Common myeloid progenitor, CD34-positive (primary cell): ENCODE data around the gene SLIT1.

ENCODE experiments used
- CTCF ChIA-PET: fragments of 350-600 bp; sonication (Branson Sonifier 250); formaldehyde crosslinking; loops from one replicate; lab custom pipeline; 2021; ENCODE audit warnings: antibody characterized with exemption; lab: Charles Lee
- POLR2A ChIA-PET: fragments of 350-600 bp; sonication (Branson Sonifier 250); formaldehyde crosslinking; loops from one replicate; lab custom pipeline; 2021; ENCODE audit warnings: antibody characterized with exemption; lab: Charles Lee
- DNase-seq, 3 donors: peaks; one replicate each; pipeline versions ENCODE4 v3.0.0 to v3.0.0-alpha.2; 2013
- H3K27ac ChIP-seq, 2 experiments: 1 replicate in 1 of 2; 2 replicates in 1 of 2; pipeline ENCODE4 v1.7.0; 2013; ENCODE audit warnings: inconsistent platforms in 2 of 2, low read length in 2 of 2, mild to moderate bottlenecking in 2 of 2, low read depth in 1 of 2, moderate library complexity in 1 of 2; ENCODE audit not compliant: severe bottlenecking in 2 of 2, insufficient read depth in 1 of 2, poor library complexity in 1 of 2
- H3K27me3 ChIP-seq, 5 experiments: replicated peaks in 2 of 5; 1 replicate in 3 of 5; 2 replicates in 2 of 5; pipeline versions ENCODE4 v1.6.1 to v1.7.0; 2013; ENCODE audit warnings: low read length in 4 of 5, mild to moderate bottlenecking in 2 of 5, moderate library complexity in 2 of 5, inconsistent platforms in 1 of 5; ENCODE audit not compliant: insufficient read depth in 5 of 5, control insufficient read depth in 4 of 5
- H3K36me3 ChIP-seq, 4 experiments: 1 replicate in 2 of 4; 2 replicates in 2 of 4; pipeline versions ENCODE4 v1.6.1 to v1.7.0; 2013; ENCODE audit warnings: low read length in 3 of 4, control low read depth in 1 of 4, mild to moderate bottlenecking in 1 of 4; ENCODE audit not compliant: control insufficient read depth in 4 of 4, insufficient read depth in 4 of 4
- H3K4me1 ChIP-seq, 4 experiments: 1 replicate in 3 of 4; 2 replicates in 1 of 4; pipeline versions ENCODE4 v1.6.1 to v1.7.1; 2013; ENCODE audit warnings: low read length in 3 of 4, mild to moderate bottlenecking in 3 of 4, control low read depth in 1 of 4, inconsistent platforms in 1 of 4, moderate library complexity in 1 of 4; ENCODE audit not compliant: control insufficient read depth in 4 of 4, insufficient read depth in 4 of 4; ENCODE audit errors: control extremely low read depth in 1 of 4
- H3K4me3 ChIP-seq, 7 experiments: 1 replicate in 4 of 7; 2 replicates in 3 of 7; pipeline versions ENCODE4 v1.5.1 to v1.7.0; 2013; ENCODE audit warnings: mild to moderate bottlenecking in 7 of 7, low read length in 6 of 7, moderate library complexity in 6 of 7, inconsistent platforms in 2 of 7, low read depth in 2 of 7, control low read depth in 1 of 7; ENCODE audit not compliant: insufficient read depth in 4 of 7, control insufficient read depth in 1 of 7; ENCODE audit errors: extremely low read depth in 1 of 7
- H3K9me3 ChIP-seq, 5 experiments: 1 replicate in 4 of 5; 2 replicates in 1 of 5; pipeline versions ENCODE4 v1.6.1 to v1.7.1; 2013; ENCODE audit warnings: low read length in 4 of 5, mild to moderate bottlenecking in 2 of 5, inconsistent platforms in 1 of 5, low read depth in 1 of 5, moderate library complexity in 1 of 5; ENCODE audit not compliant: control insufficient read depth in 4 of 5, insufficient read depth in 2 of 5; ENCODE audit errors: control extremely low read depth in 1 of 5
- WGBS: methylation state at CpG from one replicate; pipeline ENCODE4 v1.1.5; 2013; ENCODE audit not compliant: insufficient coverage; 5-methylcytosine and 5-hydroxymethylcytosine counted together

SLIT1 gene

DNA sequence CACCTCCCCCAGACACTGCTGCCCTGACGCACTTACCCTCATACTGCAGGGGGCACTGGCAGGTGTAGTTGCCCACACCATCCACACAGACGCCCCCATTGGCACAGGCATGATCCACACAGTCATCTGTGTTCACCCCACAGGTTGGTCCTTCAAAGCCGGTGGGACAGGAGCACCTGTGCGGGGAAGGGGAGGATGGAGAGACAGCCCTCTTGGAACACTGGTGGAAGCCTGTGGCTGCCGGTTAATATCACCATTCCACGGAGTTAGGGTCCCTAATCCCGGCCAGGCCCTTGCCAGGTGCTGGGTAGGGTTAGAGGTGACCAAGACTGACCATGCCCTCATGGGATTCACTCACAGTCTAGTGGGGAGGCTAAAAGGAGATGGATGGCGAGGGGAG is 171.8 kb downstream of the SLIT1 start:
- peaks cover 0 to 14% (median 11%) of the 10 kb centered on the region in 4 experiments for H3K4me1 ChIP-seq
- H3K36me3 ChIP-seq = no peaks in the 10 kb centered on the region
- POLR2A ChIA-PET = no interaction called here
- 97% methylated on average over 7 of the region's 8 CpGs for WGBS
- no peaks in the 10 kb centered on the region for H3K9me3 ChIP-seq
- no peak overlapping the region for H3K4me3 ChIP-seq
- CTCF ChIA-PET = no interaction called here
- no peak for DNase-seq
- H3K27ac ChIP-seq = no peak overlapping the region
- no peaks in the 10 kb centered on the region for H3K27me3 ChIP-seq

DNA sequence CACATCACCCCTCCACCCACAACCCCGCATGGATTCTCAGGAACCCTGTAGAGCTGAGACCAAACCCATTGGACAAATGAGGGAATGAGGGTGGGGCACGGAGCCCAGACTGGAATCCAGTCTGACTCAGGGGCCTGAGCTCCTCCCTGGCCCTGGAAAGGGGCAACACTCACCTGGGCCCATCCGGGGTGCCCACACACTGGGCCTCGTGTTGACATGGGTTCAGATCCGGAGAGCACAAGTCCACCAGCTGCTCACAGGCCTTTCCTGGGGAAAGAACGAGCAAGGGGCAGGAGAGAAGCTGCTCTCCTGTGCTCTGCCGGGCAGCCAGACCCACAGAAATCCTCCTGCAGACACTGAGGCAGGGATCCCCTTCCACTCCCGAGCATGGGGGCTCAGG is 172.2 kb downstream of the SLIT1 start:
- DNase-seq = no peak
- H3K36me3 ChIP-seq = no peaks in the 10 kb centered on the region
- H3K4me1 ChIP-seq = peaks cover 0 to 14% (median 11%) of the 10 kb centered on the region in 4 experiments
- H3K4me3 ChIP-seq = no peak overlapping the region
- no peaks in the 10 kb centered on the region for H3K9me3 ChIP-seq
- POLR2A ChIA-PET = no interaction called here
- CTCF ChIA-PET = interaction anchor here (1.2 kb wide), 1 partner anchor 17 kb away, joined by 4 read pairs; no protein-coding TSS in a partner anchor
- no peak overlapping the region for H3K27ac ChIP-seq
- H3K27me3 ChIP-seq = no peaks in the 10 kb centered on the region
- 97% methylated on average over 6 of the region's 8 CpGs for WGBS

DNA sequence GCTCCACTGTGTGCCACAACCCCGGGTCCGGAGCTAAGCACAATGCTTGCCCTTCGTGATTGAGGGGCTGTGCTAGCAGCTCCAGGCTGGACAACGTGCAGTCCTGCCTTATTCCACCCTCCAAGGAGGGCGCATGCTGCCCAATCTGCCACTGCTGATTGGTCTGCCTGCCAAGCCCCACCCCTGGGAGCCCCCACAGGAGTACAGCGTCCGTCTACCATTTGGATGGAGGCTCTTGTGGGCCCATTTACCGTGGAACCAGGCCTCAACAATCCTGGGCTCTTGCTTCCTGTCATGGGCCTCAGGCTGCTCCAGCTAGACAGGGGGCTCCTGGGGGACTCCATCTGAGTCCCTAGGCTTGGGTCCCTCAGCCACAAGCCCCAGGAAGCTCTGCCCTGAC is 173.3 kb downstream of the SLIT1 start:
- H3K27me3 ChIP-seq = no peaks in the 10 kb centered on the region
- POLR2A ChIA-PET = interaction anchor here (0.5 kb wide), 1 partner anchor 91 kb away, joined by 4 read pairs; no protein-coding TSS in a partner anchor
- no peak overlapping the region for H3K4me3 ChIP-seq
- CTCF ChIA-PET = interaction anchor here (1.2 to 4.2 kb wide), 4 partner anchors 9 to 101 kb away, joined by 4 to 20 read pairs (median 5); no protein-coding TSS in a partner anchor
- H3K36me3 ChIP-seq = no peaks in the 10 kb centered on the region
- H3K27ac ChIP-seq = no peak overlapping the region
- 100% methylated on average over 8 of the region's 8 CpGs for WGBS
- no peak for DNase-seq
- H3K9me3 ChIP-seq = peaks cover 0 to 5% (median 3%) of the 10 kb centered on the region in 5 experiments
- peaks cover 0 to 13% (median 10%) of the 10 kb centered on the region in 4 experiments for H3K4me1 ChIP-seq

DNA sequence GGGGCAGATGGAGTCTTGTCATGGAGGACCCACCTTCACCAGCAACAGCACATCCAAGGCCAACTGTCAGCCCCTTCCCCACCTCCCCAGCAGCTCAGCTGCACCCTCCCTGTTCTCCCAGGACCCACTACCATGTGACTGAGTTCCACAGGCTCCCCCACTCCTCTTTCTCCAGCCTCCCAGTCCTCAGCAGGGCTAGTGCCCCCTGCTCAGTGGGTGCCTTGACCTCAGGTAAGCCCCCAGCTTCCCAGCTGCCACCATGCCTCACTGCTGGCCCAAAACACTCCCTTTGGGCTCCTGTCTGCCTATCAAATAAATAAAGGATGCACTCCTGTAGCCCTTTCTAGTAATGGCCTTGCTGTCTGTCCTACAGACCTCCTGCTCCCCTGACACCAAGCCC is 174.4 kb downstream of the SLIT1 start:
- Histone ChIP-seq H3K27ac (no peak overlapping the region), H3K27me3 (no peaks in the 10 kb centered on the region), H3K9me3 (peaks cover 5 to 10% (median 6%) of the 10 kb centered on the region in 5 experiments), H3K36me3 (no peaks in the 10 kb centered on the region), H3K4me3 (no peak overlapping the region), H3K4me1 (peaks cover 0 to 3% (median 2%) of the 10 kb centered on the region in 4 experiments)
- CTCF ChIA-PET = interaction anchor here (0.8 to 4.2 kb wide), 4 partner anchors 8 to 100 kb away, joined by 4 to 20 read pairs (median 5); no protein-coding TSS in a partner anchor
- DNase-seq = no peak
- POLR2A ChIA-PET = interaction anchor here (0.6 kb wide), 1 partner anchor 371 kb away, joined by 3 read pairs; no protein-coding TSS in a partner anchor

DNA sequence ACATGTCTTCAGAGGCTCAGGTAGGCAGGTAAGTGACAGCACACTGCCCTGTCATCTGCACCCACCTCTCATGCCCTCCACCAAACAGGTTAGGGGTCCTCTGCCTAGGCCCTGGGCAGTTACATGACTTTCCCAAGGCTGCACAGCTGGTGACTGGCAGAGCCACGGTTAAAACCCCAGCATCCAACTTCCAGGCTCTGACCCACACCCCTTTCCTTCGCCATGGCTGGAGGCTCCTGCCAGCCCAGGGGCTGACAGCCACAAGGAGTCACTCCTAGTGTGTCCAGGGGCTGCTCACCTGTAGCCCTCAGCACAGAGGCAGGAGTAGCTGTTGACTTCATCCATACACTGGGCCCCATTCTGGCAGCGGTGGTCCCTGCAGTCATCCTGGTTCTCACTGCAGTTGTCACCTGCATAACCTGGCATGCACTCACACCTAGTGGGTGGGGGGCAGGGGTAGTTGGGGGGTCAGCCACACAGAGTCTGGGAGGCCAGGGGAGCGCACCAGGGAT is 175.0 kb downstream of the SLIT1 start:
- POLR2A ChIA-PET = no interaction called here

DNA sequence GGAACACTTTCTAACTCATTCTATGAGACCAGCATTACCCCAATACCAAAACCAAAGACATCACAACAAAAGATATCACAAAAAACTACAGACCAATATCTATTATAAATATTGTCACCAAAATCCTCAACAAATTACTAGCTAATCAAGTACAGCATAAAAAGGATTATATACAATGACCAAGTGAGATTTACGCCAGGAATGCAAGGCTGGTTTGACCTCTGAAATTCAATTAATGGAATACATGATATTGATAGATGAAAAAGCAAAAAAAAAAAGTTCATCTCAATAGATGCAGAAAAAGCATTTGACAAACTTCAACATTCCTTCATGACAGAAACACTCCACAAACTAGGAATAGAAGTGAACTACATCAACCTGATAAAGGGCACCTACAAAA is 178.3 kb downstream of the SLIT1 start:
- Histone ChIP-seq H3K27ac (no peak overlapping the region), H3K4me3 (no peak overlapping the region), H3K36me3 (no peaks in the 10 kb centered on the region), H3K27me3 (no peaks in the 10 kb centered on the region), H3K4me1 (no peaks in the 10 kb centered on the region), H3K9me3 (peaks cover 5 to 10% (median 6%) of the 10 kb centered on the region in 5 experiments)
- DNase-seq = peak in 2 of 3 donors; percentile 59 to 60
- no CpG with 5 or more reads among the region's 1 CpG for WGBS
- POLR2A ChIA-PET = no interaction called here
- CTCF ChIA-PET = no interaction called here

More for the DNA sequence above, 175.0 kb downstream of the SLIT1 start:
- H3K36me3 ChIP-seq = no peaks in the 10 kb centered on the region
- H3K9me3 ChIP-seq = peaks cover 5 to 10% (median 6%) of the 10 kb centered on the region in 5 experiments
- H3K27ac ChIP-seq = no peak overlapping the region
- no peaks in the 10 kb centered on the region for H3K27me3 ChIP-seq
- H3K4me1 ChIP-seq = no peaks in the 10 kb centered on the region
- CTCF ChIA-PET = interaction anchor here (0.6 to 4.2 kb wide), 4 partner anchors 12 to 99 kb away, joined by 3 to 20 read pairs (median 4); no protein-coding TSS in a partner anchor
- 82% methylated on average over 2 of the region's 4 CpGs for WGBS
- no peak overlapping the region for H3K4me3 ChIP-seq
- no peak for DNase-seq

DNA sequence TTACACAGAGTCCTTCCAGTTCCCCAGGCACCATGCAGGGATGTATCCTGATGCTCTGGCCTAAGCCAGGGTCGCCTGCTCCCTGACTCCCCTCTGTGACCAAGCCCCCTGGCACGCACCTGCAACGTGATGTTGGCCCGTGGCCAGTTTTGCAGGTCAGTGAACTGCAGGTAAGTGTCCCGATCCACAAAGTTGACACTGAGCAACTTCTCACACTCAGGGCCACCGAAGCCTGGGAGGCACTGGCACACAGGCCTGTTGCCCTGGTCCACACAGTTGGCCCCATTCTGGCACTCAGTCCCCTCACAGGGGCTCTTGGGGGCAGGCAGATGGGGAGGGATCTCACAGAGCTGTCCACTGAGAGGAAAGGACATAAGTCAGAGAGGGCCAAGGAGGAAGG is 179.4 kb downstream of the SLIT1 start:
- no peaks in the 10 kb centered on the region for H3K27me3 ChIP-seq
- CTCF ChIA-PET = no interaction called here

More for the DNA sequence above, 179.4 kb downstream of the SLIT1 start:
- Histone ChIP-seq H3K4me3 (no peak overlapping the region), H3K27ac (no peak overlapping the region), H3K36me3 (no peaks in the 10 kb centered on the region), H3K9me3 (peaks cover 5 to 10% (median 6%) of the 10 kb centered on the region in 5 experiments), H3K4me1 (no peaks in the 10 kb centered on the region)
- no peak for DNase-seq
- POLR2A ChIA-PET = no interaction called here
- WGBS = 95% methylated on average over 5 of the region's 6 CpGs
